T47D (cell line): ENCODE measurements around the gene F11.

Experiments
- DNase-seq, 2 experiments: peaks; one replicate each; pipeline versions ENCODE4 v3.0.0 to v3.0.0-alpha.2; 2011 to 2012; ENCODE audit warnings: low read depth in 1 of 2, low spot score in 1 of 2
- JUND ChIP-seq: IDR thresholded peaks from 2 replicates; pipeline ENCODE4 v1.6.1; 2012; ENCODE audit warnings: low read depth
- in situ Hi-C: cut with HindIII; loops from 2 replicates; pipeline ENCODE4 v1.10.0; 2016; ENCODE audit warnings: low sequenced_read_pairs, low pct_unique_long_range_greater_than_20kb

F11 gene

DNA sequence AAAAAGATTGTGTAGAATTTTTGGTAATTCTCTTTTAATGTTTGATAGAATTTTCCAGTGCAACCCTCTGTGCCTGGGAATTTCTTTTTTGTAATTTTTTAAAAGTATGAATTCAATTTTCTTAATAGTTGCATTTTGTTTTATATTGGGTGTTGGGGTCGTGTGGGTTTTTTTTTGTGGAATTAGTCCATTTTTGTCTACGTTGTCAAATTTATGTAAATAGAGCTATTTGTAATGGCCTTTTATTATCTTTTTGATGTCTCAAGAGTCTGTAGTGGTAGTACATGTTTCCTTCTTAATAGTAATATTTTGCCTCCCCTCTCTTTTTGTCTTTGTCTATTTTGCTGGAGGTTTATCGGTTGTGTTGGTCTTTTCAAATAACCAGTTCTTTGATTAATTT is 64.4 kb downstream of the F11 start:
- in situ Hi-C loops, result no loop called here
- TF ChIP-seq JUND, result no peak

DNA sequence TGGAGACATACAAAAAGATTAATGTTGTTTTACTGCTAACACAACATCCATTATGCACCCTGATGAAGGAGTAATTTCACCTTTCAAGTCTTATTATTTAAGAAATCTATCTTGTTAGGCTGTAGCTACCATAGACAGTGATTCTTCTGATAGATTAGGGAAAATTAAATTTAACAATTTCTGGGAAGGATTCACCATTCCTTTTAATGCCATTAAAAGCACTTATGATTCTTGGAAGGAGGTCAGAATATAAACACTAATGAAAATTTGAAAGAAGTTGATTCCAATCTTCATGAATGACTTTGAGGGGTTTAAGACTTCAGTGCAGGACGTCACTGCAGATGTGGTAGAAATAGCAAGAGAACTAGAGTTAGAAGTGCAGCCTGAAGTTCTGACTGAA is 69.8 kb downstream of the F11 start:
- no peak for DNase-seq
- in situ Hi-C loops, result no loop called here
- no peak for TF ChIP-seq JUND

More for the DNA sequence above, 64.4 kb downstream of the F11 start:
- DNase-seq, result no peak
